ENCODE measurements around the gene AKAP1.

Gene AKAP1

GRCh38 chr17:57107498-57108101 is 22.6 kb downstream of the AKAP1 start:
- ChIA-PET POLR2A (ENCODE audit: low non-redundant PET) (interaction anchor here (0.7 kb wide), 1 partner anchor 11 kb away, joined by 3 read pairs; no protein-coding TSS in a partner anchor), CTCF (interaction anchor here (0.6 kb wide), 2 partner anchors 391 to 654 kb away, joined by 3 to 4 read pairs; no protein-coding TSS in a partner anchor)
- no peak for TF ChIP-seq CTCF (conservative IDR thresholded peaks at IDR 0.05; ENCODE audit: low read depth)
- DNase-seq (ENCODE audit: low spot score) = peak; percentile 30
- H3K27ac ChIP-seq = peak overlapping the region; percentile 67

- ChIA-PET POLR2A (ENCODE audit: low non-redundant PET) (no interaction called here), CTCF (interaction anchor here (0.6 kb wide), 1 partner anchor 148 kb away, joined by 3 read pairs; no protein-coding TSS in a partner anchor)
- DNase-seq (ENCODE audit: low spot score) = no peak
- H3K27ac ChIP-seq = peak overlapping the region; percentile 45; the same call in 1 of the 2 replicates
- no peak for TF ChIP-seq CTCF (conservative IDR thresholded peaks at IDR 0.05; ENCODE audit: low read depth)
Observed at GRCh38 chr17:57108671-57109392, 23.8 kb downstream of the AKAP1 start.

DNA sequence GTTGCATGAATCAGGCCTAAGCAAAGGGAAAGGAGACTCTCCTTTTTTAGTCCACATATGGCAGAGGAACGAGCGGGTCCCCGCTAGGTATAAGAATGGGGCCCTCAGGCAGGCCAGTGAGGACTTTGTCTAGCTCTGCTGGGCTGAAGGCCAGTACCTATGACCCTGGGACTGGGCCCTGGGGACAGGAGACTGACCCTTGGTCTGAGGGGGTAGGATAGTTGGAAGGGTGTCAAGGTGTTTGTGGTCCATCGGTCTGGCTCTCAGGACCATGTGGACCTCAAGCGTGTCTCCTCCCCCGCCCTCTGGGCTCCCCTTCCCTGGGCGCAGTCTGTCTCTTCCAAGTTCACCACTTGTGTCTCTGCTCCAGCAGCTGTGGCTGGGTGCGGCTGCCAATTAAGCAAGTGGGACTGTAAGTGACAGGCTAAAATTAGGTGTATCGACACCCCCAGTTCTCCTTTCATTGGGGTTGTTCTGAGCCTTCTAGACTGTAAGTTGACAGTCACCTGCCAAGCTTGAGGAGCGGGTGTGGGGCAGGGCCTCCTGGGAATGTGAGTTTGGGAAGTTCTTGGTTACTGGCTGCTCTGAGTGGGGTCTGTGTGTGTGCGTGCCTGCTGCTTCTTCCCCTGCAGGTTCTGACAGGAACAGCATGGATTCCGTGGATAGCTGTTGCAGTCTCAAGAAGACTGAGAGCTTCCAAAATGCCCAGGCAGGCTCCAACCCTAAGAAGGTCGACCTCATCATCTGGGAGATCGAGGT is 24.5 kb downstream of the AKAP1 start:
- DNase-seq (ENCODE audit: low spot score) = no peak
- peak overlapping the region; percentile 45 for H3K27ac ChIP-seq
- CTCF ChIA-PET = no interaction called here
- TF ChIP-seq CTCF (conservative IDR thresholded peaks at IDR 0.05; ENCODE audit: low read depth) = no peak
- POLR2A ChIA-PET (ENCODE audit: low non-redundant PET) = no interaction called here

- no peak for TF ChIP-seq CTCF (conservative IDR thresholded peaks at IDR 0.05; ENCODE audit: low read depth)
- peak overlapping the region; percentile 45 for H3K27ac ChIP-seq
- no peak for DNase-seq (ENCODE audit: low spot score)
- CTCF ChIA-PET = no interaction called here
- POLR2A ChIA-PET (ENCODE audit: low non-redundant PET) = no interaction called here
Observed at GRCh38 chr17:57110152-57110542, 25.1 kb downstream of the AKAP1 start.

- TF ChIP-seq CTCF (conservative IDR thresholded peaks at IDR 0.05; ENCODE audit: low read depth) = no peak
- DNase-seq (ENCODE audit: low spot score) = no peak
- CTCF ChIA-PET = interaction anchor here (0.6 to 0.7 kb wide), 2 partner anchors 117 to 752 kb away, joined by 3 to 4 read pairs; no protein-coding TSS in a partner anchor
- H3K27ac ChIP-seq = peak overlapping the region; percentile 12
- POLR2A ChIA-PET (ENCODE audit: low non-redundant PET) = no interaction called here
Observed at GRCh38 chr17:57110579-57111325, 25.7 kb downstream of the AKAP1 start.

DNA sequence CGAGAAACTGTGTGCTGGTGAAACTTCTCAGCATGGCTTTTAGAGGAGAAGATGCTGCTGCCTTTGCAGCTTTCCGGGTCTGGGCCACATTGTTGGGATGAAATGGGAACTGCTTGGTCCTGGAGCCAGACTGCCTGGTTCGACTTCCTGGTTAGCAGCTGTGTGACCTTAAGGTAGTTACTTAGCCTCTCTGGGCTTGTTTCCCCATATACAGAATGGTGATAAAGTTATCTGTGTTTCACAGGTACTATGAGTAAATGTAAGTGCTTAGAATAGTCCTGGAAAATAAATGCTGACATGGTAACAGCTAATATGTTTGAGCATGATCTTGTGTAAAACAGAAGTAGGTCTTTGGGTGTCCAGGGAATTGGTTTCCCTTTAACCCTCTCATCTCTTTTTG is 26.3 kb downstream of the AKAP1 start:
- DNase-seq (ENCODE audit: low spot score) = no peak
- CTCF ChIA-PET = interaction anchor here (0.6 kb wide), 2 partner anchors 9 to 751 kb away, joined by 3 to 6 read pairs; no protein-coding TSS in a partner anchor
- POLR2A ChIA-PET (ENCODE audit: low non-redundant PET) = no interaction called here
- no peak for TF ChIP-seq CTCF (conservative IDR thresholded peaks at IDR 0.05; ENCODE audit: low read depth)
- H3K27ac ChIP-seq = peak overlapping the region; percentile 12
